Mucosa of stomach (tissue), 1 donor: ENCODE results near the gene SPATS2L.
A peak's percentile ranks its signal among the peaks of the same experiment; 100 is the strongest.

Source experiments
- H3K27me3 ChIP-seq: one replicate; pipeline ENCODE4 v1.7.0; 2013; ENCODE audit warnings: mild to moderate bottlenecking, low read length; ENCODE audit not compliant: control insufficient read depth, insufficient read depth
- H3K36me3 ChIP-seq: one replicate; pipeline ENCODE4 v1.7.0; 2013; ENCODE audit warnings: low read length; ENCODE audit not compliant: control insufficient read depth, insufficient read depth
- H3K4me1 ChIP-seq: one replicate; pipeline ENCODE4 v1.7.0; 2013; ENCODE audit warnings: mild to moderate bottlenecking, low read length; ENCODE audit not compliant: control insufficient read depth, insufficient read depth
- H3K4me3 ChIP-seq: one replicate; pipeline ENCODE4 v1.7.0; 2013; ENCODE audit warnings: low read length
- H3K9ac ChIP-seq: one replicate; pipeline ENCODE4 v1.7.0; 2013; ENCODE audit warnings: mild to moderate bottlenecking, low read length, moderate library complexity
- H3K9me3 ChIP-seq: one replicate; pipeline ENCODE4 v1.7.0; 2013; ENCODE audit warnings: mild to moderate bottlenecking, low read length, moderate library complexity; ENCODE audit not compliant: control insufficient read depth
- donor health status: Pancreatic carcinoma.

The SPATS2L gene

DNA sequence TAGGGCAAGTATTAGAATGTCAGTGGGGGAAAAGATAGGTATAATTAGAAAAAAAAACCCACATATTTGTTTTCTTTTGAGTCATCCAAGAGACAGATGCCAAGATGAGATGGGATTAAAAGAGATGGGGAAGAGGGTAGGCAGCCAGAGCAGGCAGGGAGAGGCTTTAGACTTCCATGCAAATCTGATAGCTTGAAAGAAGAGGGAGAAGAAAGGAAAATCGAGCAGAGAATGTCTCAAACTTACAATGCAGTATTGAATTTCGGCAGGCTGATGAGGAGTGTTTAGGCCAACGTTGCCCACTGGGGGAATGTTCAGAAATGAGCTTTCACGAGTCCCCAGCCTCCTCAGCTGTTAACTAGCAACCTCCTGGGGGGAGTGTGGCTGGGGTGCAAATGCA is 91.3 kb downstream of the SPATS2L start:
- H3K4me1 ChIP-seq: peaks cover 6% of the 10 kb centered on the region
- H3K9ac ChIP-seq: no peak overlapping the region
- no peaks in the 10 kb centered on the region for H3K36me3 ChIP-seq
- no peaks in the 10 kb centered on the region for H3K9me3 ChIP-seq
- H3K4me3 ChIP-seq: no peak overlapping the region
- H3K27me3 ChIP-seq: no peaks in the 10 kb centered on the region

DNA sequence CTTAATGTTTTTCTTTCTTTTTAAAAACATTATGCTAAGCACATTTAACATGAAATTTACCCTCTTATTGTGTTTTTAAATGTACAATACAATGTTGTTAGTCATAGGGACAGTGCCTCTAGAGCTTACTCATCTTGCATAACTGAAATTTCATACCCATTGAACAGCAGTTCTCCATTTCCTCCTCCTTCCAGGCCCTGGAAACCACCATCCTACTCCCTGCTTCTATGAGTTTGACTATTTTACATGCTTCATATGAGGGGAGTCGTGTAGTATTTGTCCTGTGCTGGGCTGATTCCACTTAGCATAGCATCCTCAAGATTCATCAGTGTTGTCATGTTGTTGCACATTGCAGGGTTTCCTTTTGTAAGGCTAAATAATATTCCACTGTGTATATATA is 92.6 kb downstream of the SPATS2L start:
- Histone ChIP-seq H3K9me3 (no peaks in the 10 kb centered on the region), H3K9ac (no peak overlapping the region), H3K27me3 (no peaks in the 10 kb centered on the region), H3K4me1 (peaks cover 6% of the 10 kb centered on the region), H3K36me3 (no peaks in the 10 kb centered on the region), H3K4me3 (no peak overlapping the region)

DNA sequence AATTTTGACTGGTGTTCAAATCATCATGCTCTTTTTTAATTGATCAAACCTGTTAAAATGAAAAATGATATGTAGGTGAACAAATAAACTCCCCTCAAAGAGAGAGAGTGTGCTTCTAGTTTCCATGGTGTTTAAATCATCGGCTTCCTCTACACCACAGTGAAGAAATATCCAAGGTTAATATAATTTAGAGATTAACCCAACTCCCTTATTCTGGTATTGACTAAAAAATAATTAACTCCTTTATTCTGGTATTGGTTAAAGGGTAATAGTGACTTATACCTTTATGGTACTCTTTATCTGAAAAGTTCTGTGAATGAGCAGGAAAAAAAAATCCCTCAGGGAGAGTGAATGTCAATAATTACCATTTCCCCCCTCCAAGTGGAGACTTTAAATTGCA is 93.1 kb downstream of the SPATS2L start:
- H3K9ac ChIP-seq: no peak overlapping the region
- peaks cover 8% of the 10 kb centered on the region for H3K4me1 ChIP-seq
- H3K27me3 ChIP-seq: no peaks in the 10 kb centered on the region
- no peaks in the 10 kb centered on the region for H3K36me3 ChIP-seq
- no peak overlapping the region for H3K4me3 ChIP-seq
- H3K9me3 ChIP-seq: no peaks in the 10 kb centered on the region

DNA sequence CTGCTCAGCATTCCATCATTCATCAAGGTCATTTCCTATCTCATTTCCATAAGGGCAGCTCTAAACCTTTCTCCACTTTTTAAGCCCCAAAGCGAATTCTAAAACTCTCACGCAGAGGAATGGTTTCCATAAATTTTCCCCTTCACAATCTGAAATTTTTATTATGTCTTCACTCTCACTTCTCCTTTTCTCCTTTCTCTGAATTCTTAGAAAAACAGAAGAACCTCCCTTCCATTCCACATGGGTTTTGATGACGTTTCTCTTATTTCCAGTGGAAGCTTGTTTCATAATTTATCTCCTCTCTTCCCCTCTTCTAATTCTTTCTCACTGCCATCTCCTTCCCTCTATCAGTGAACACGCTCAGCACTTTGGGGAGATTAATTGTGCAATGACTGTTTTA is 97.3 kb downstream of the SPATS2L start:
- no peak overlapping the region for H3K9ac ChIP-seq

DNA sequence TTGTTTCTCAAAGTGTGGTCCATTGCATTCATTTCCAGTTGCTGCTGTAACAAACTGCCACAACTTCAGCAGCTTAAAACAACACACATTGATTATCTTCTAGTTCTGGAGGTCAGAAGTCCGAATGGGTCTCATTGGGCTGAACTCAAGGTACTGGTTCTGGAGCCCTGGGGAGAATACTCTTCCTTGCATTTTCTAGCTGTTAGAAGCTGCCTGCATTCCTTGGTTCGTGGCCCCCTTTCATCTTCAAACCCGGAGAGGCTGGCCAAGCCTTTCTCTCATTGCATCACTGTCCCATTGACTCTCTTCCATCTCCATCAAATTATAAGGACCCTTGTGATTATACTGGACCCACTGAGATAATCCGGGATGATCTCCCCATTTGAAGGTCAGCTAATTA is 98.1 kb downstream of the SPATS2L start:
- H3K9ac ChIP-seq: no peak overlapping the region
- no peak overlapping the region for H3K4me3 ChIP-seq
- H3K36me3 ChIP-seq: no peaks in the 10 kb centered on the region
- H3K4me1 ChIP-seq: peaks cover 47% of the 10 kb centered on the region
- H3K27me3 ChIP-seq: no peaks in the 10 kb centered on the region
- no peaks in the 10 kb centered on the region for H3K9me3 ChIP-seq

More for the DNA sequence above, 97.3 kb downstream of the SPATS2L start:
- H3K4me3 ChIP-seq: no peak overlapping the region
- no peaks in the 10 kb centered on the region for H3K36me3 ChIP-seq
- H3K9me3 ChIP-seq: no peaks in the 10 kb centered on the region
- H3K27me3 ChIP-seq: no peaks in the 10 kb centered on the region
- peaks cover 42% of the 10 kb centered on the region for H3K4me1 ChIP-seq

DNA sequence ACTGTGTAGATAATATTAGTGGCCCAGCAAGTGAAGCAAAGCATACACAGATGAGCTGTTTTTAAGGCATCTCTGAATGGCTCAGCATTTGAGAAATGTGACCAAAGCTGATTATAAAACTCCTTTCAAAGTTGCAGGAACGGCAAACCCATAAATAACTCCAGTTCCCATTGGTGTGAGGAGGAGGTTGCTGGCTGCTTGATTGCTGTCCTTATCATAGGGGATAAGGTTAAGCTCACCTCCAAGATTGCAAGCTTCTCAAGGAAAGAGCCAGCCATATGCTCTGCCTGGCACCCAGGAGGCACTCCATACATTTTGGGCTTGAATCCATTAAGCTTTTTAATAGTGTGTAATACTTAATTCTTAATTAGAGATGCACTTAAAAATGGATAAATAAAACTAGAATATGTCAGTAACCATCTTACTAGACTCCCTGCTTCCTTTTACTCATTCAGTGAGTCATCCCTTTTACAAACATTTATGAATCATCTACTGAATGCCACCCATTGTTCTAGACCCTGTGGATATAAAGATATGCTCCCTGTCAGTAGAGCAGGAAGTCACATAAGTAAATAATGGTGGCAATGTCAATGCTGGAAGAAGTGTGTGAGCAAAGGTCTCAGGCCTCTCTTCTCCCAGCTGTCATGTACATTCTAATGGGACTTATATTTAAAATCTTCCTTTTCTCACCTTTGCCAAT is 99.3 kb downstream of the SPATS2L start:
- Histone ChIP-seq H3K9ac (peak overlapping the region; percentile 36), H3K4me3 (no peak overlapping the region), H3K9me3 (no peaks in the 10 kb centered on the region), H3K27me3 (no peaks in the 10 kb centered on the region), H3K4me1 (peaks cover 47% of the 10 kb centered on the region), H3K36me3 (no peaks in the 10 kb centered on the region)

DNA sequence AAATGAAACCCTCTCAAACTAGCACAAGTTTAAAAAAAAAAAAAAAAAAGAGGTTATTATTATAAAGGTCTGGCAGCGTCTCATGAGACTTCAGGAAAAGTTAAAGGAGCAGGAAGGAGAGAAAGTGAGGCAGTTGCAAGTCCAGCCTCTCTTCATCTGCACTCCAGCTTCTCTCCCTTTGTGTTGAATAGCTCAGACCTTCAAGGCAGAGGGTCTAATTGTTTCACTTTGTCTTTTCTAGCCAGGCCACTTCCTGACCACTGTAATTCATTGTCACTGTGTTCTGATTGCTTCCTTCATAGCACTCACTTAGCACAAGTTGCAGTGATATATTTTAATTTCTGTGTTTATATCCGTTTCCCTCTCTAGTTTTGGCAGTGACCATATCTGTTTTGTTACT is 99.9 kb downstream of the SPATS2L start:
- Histone ChIP-seq H3K27me3 (no peaks in the 10 kb centered on the region), H3K9me3 (no peaks in the 10 kb centered on the region), H3K4me1 (peaks cover 47% of the 10 kb centered on the region), H3K9ac (no peak overlapping the region), H3K4me3 (no peak overlapping the region), H3K36me3 (no peaks in the 10 kb centered on the region)

DNA sequence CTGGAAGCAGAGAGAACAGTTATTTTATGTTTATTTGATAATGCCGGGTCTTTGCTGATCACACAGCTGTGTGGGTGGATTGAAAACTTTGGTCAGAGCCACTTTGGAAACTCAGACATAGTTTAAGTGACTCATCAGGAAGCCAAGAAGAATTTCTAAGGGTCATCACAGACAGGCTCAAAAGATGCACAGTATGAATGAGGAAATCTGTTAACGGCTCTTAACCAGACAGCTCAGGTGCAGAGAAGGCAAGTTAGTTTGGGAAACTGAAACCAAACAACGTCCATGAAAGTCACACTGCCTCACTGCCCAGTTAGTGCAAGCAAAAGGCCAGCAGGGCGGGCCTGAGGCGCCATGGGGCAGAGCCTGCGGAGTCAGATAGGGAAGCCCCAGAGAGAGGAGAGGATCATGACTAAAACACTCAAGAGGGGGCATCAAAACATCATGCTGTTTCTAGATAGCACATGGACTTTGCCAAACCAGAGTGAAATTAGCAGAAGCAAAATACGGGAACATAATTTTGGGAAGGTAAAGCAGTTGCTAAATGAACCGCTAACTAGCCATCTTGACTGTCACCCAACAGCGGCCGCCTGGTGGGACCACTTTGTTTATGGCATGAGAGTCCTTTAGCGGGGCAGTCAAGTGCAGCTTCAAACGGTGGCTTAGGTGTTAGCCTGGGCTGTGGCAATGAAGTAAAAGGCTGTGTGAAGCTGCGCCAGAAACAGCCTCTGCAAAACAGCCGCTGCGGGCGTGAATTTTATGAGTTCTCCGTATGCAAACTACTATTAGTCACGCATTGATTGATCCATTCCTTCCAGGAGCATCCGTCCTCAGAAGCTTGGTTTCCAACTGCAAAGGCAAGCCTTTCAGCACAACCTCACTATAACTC is 102.2 kb downstream of the SPATS2L start:
- H3K9ac ChIP-seq: no peak overlapping the region
- peaks cover 47% of the 10 kb centered on the region for H3K4me1 ChIP-seq
- no peak overlapping the region for H3K4me3 ChIP-seq
- no peaks in the 10 kb centered on the region for H3K9me3 ChIP-seq
- no peaks in the 10 kb centered on the region for H3K36me3 ChIP-seq
- no peaks in the 10 kb centered on the region for H3K27me3 ChIP-seq

DNA sequence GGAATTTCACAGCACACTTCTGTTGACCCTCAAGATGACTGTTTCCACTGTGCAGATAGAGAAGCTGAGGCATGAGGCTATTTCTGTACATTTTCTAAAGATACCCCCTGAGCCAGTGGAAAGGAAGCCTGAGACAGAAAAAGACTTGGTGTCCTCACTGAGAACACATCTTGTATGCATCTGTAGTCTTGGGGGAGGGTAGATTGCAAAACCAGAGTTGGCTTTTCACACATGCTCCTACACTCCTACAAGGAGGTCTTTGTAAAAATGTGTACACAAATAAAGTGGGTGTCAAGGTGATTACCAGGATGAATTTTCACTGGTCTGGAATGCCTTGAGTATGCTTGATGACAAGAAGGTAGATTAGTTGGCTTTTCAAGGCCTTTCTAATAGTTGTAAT is 105.3 kb downstream of the SPATS2L start:
- no peaks in the 10 kb centered on the region for H3K27me3 ChIP-seq
- no peak overlapping the region for H3K9ac ChIP-seq
- H3K36me3 ChIP-seq: no peaks in the 10 kb centered on the region
- peaks cover 25% of the 10 kb centered on the region for H3K4me1 ChIP-seq
- H3K4me3 ChIP-seq: no peak overlapping the region
- no peaks in the 10 kb centered on the region for H3K9me3 ChIP-seq

DNA sequence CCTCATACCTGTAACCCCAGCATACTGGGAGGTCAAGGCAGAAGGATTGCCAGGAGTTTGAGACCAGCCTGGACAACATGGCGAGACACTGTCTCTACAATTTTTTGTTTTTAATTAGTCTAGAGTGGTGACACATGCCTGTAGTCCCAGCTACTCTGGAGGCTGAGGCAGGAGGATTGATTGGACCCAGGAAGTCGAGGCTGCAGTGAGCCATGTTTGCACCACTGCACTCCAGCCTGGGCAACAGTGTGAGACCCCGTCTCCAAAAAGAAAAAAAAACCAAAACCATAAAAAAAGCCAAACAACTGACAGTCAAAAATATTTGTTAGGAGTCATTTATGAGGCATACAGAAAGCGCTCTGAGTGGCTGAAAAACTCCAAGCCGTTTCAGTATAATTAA is 107.9 kb downstream of the SPATS2L start:
- Histone ChIP-seq H3K4me3 (no peak overlapping the region), H3K27me3 (no peaks in the 10 kb centered on the region), H3K9me3 (no peaks in the 10 kb centered on the region), H3K9ac (no peak overlapping the region), H3K4me1 (no peaks in the 10 kb centered on the region), H3K36me3 (no peaks in the 10 kb centered on the region)

DNA sequence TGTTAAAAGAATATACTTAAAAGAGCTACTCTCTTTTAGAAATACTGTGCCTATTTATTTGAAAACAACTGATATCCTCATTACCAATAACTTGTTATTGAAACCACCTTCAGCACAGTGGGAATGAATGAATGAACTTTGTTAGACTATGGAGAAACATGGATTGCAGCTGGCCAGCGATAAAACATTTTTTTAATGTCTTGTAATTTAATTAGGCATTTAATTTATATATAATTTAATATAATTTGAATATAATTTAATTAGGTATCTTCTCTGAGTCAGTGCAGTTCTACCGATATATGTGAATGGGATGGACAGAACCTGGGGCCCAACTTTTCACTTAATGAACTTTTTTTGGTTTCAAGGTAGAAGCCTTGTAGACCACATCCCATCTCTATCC is 109.0 kb downstream of the SPATS2L start:
- H3K36me3 ChIP-seq: no peaks in the 10 kb centered on the region
- no peak overlapping the region for H3K4me3 ChIP-seq
- no peaks in the 10 kb centered on the region for H3K9me3 ChIP-seq
- H3K9ac ChIP-seq: no peak overlapping the region
- H3K27me3 ChIP-seq: no peaks in the 10 kb centered on the region
- H3K4me1 ChIP-seq: no peaks in the 10 kb centered on the region

DNA sequence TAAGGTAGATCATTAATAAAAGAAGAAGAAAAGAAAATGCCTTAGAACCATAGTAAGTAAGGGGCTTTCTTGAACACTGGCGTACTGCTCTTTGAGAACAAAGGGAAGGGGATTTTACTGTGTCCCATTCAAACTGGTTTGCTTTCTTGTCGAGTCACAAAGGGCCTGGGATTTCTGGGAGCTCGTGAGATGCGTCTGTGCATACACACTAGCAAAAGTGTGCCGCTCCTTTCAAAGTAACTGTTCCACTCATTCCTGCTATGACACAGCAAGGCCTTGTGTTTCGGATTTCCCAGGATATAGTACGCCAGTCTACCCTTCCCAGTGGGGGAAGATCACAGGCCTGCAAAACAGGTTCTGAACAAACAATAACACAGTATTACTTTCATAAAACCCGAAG is 110.4 kb downstream of the SPATS2L start:
- Histone ChIP-seq H3K9me3 (no peaks in the 10 kb centered on the region), H3K4me3 (no peak overlapping the region), H3K27me3 (no peaks in the 10 kb centered on the region), H3K36me3 (peaks cover 7% of the 10 kb centered on the region), H3K4me1 (no peaks in the 10 kb centered on the region), H3K9ac (no peak overlapping the region)
